Endothelial cell (in vitro differentiated cells): ENCODE results near the gene STMN1. TPM values are rescaled to one million over a fixed set of nuclear protein-coding genes. Genes with fewer than 3 reads are reported as not detected.
A peak's percentile ranks its signal among the peaks of the same experiment; 100 is the strongest.
"Not testable (repeated sequence)": the region's sequence is repeated elsewhere in the genome, so short reads cannot be mapped to it uniquely, and the experiment has no call there.

Source experiments
- DNase-seq: peaks from one replicate; pipeline ENCODE4 v3.0.0; 2021; ENCODE audit warnings: low spot score
- H3K27ac Mint-ChIP-seq: one replicate; pipeline ENCODE4 v1.8.0; 2021; ENCODE audit warnings: mixed read lengths, inconsistent platforms; ENCODE audit not compliant: unreplicated experiment
- H3K27me3 Mint-ChIP-seq: one replicate; pipeline ENCODE4 v1.8.0; 2021; ENCODE audit warnings: mild to moderate bottlenecking, moderate library complexity, mixed read lengths, inconsistent platforms; ENCODE audit not compliant: unreplicated experiment
- H3K36me3 Mint-ChIP-seq: one replicate; pipeline ENCODE4 v1.8.0; 2021; ENCODE audit warnings: mild to moderate bottlenecking, low read depth, mixed read lengths, inconsistent platforms; ENCODE audit not compliant: unreplicated experiment
- H3K4me1 Mint-ChIP-seq: one replicate; pipeline ENCODE4 v1.8.0; 2021; ENCODE audit warnings: mild to moderate bottlenecking, mixed read lengths, inconsistent platforms; ENCODE audit not compliant: unreplicated experiment
- H3K4me3 Mint-ChIP-seq: one replicate; pipeline ENCODE4 v1.8.0; 2021; ENCODE audit warnings: mild to moderate bottlenecking, mixed read lengths, inconsistent platforms; ENCODE audit not compliant: unreplicated experiment
- H3K9me3 Mint-ChIP-seq: one replicate; pipeline ENCODE4 v1.8.0; 2021; ENCODE audit warnings: mixed read lengths, inconsistent platforms; ENCODE audit not compliant: unreplicated experiment
- total RNA-seq: library from RNA; stranded (reverse); fragmentation: NEBNext Ultra II Directional; extraction: Animal tissue kit (Norgen Biotek cat#: 25700); gene quantifications from one replicate; pipeline ENCODE4 v1.2.1, GENCODE V29; 2021; ENCODE audit not compliant: unreplicated experiment
- TF ChIP-seq, protein P1 (sequence below): fragments of 200-600 bp; sonication (generic); IDR thresholded peaks from one replicate; pipeline ENCODE4 v1.5.0; 2021; ENCODE audit warnings: antibody characterized with exemption; ENCODE audit not compliant: unreplicated experiment

The STMN1 gene
- total RNA-seq, 1 donor from 2014 or later, result 972 TPM

GRCh38 chr1:25933479-25934365 is 27.5 kb upstream of the STMN1 start:
- Mint-ChIP-seq H3K27me3 (peaks cover 4% of the 10 kb centered on the region), H3K4me3 (no peak overlapping the region), H3K36me3 (no peaks in the 10 kb centered on the region), H3K27ac (no peak overlapping the region), H3K4me1 (peaks cover 35% of the 10 kb centered on the region), H3K9me3 (no peaks in the 10 kb centered on the region)
- no peak for DNase-seq
- TF ChIP-seq, protein P1, sequence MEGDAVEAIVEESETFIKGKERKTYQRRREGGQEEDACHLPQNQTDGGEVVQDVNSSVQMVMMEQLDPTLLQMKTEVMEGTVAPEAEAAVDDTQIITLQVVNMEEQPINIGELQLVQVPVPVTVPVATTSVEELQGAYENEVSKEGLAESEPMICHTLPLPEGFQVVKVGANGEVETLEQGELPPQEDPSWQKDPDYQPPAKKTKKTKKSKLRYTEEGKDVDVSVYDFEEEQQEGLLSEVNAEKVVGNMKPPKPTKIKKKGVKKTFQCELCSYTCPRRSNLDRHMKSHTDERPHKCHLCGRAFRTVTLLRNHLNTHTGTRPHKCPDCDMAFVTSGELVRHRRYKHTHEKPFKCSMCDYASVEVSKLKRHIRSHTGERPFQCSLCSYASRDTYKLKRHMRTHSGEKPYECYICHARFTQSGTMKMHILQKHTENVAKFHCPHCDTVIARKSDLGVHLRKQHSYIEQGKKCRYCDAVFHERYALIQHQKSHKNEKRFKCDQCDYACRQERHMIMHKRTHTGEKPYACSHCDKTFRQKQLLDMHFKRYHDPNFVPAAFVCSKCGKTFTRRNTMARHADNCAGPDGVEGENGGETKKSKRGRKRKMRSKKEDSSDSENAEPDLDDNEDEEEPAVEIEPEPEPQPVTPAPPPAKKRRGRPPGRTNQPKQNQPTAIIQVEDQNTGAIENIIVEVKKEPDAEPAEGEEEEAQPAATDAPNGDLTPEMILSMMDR, result no peak

DNA sequence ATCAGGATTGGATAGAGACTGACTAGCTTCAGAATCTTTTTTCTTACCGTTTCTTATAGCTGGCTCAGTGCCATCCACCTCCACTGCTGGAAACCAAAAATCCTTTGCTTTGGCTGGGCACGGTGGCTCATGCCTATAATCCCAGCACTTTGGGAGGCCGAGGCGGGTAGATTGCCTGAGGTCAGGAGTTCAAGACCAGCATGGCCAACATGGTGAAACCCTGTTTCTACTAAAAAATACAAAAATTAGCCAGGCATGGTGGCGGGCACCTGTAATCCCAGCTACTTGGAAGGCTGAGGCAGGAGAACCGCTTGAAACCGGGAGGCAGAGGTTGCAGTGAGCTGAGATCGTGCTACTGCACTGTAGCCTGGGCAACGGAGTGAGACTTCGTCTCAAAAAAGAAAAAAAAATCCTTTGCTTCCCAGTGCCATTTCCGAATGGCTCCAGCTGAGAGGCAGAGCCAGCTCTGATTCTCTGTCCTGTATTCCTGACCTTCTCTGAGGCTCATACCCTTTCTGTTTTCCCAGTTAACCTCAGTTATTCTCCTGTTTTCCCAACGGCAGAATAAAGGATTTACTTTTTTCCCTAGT is 26.7 kb upstream of the STMN1 start:
- not testable (repeated sequence) for H3K27me3 Mint-ChIP-seq, H3K36me3 Mint-ChIP-seq, DNase-seq, H3K27ac Mint-ChIP-seq, H3K9me3 Mint-ChIP-seq, H3K4me3 Mint-ChIP-seq
- H3K4me1 Mint-ChIP-seq, result peaks cover 41% of the 10 kb centered on the region

GRCh38 chr1:25932321-25932720 is 26.1 kb upstream of the STMN1 start:
- Mint-ChIP-seq H3K27me3 (peaks cover 5% of the 10 kb centered on the region), H3K36me3 (no peaks in the 10 kb centered on the region), H3K4me1 (peaks cover 47% of the 10 kb centered on the region), H3K9me3 (no peaks in the 10 kb centered on the region), H3K4me3 (no peak overlapping the region), H3K27ac (no peak overlapping the region)
- DNase-seq, result no peak
- TF ChIP-seq, protein P1, result no peak

GRCh38 chr1:25929016-25929415 is 22.8 kb upstream of the STMN1 start:
- no peaks in the 10 kb centered on the region for H3K36me3 Mint-ChIP-seq
- TF ChIP-seq, protein P1, result no peak
- peaks cover 67% of the 10 kb centered on the region for H3K4me1 Mint-ChIP-seq
- DNase-seq, result no peak
- peak overlapping the region; percentile 72 for H3K27ac Mint-ChIP-seq
- H3K27me3 Mint-ChIP-seq, result peaks cover 9% of the 10 kb centered on the region
- no peaks in the 10 kb centered on the region for H3K9me3 Mint-ChIP-seq
- no peak overlapping the region for H3K4me3 Mint-ChIP-seq

- Mint-ChIP-seq H3K4me1 (peaks cover 69% of the 10 kb centered on the region), H3K36me3 (no peaks in the 10 kb centered on the region), H3K27ac (peak overlapping the region; percentile 98), H3K27me3 (peaks cover 12% of the 10 kb centered on the region), H3K9me3 (no peaks in the 10 kb centered on the region), H3K4me3 (no peak overlapping the region)
- DNase-seq, result peak; percentile 76
- TF ChIP-seq, protein P1, result no peak
These were observed 21.5 kb upstream of the STMN1 start for GRCh38 chr1:25927521-25928265.
